Measurements from ENCODE around the gene PON2. TPM values are rescaled to one million over a fixed set of nuclear protein-coding genes. Genes with fewer than 3 reads are reported as not detected.

The PON2 gene
- total RNA-seq, 2 experiments from 2014 or later = 3.5 to 4.5 TPM

GRCh38 chr7:95429241-95429990 is 5.4 kb downstream of the PON2 start:
- Mint-ChIP-seq H3K4me1 (peaks cover 3% of the 10 kb centered on the region), H3K36me3 (peaks cover 4% of the 10 kb centered on the region), H3K4me3 (no peak overlapping the region), H3K27me3 (no peaks in the 10 kb centered on the region), H3K9me3 (no peaks in the 10 kb centered on the region), H3K27ac (no peak overlapping the region)
- no peak for DNase-seq

- no peak for DNase-seq
- H3K4me3 Mint-ChIP-seq = no peak overlapping the region
- no peak overlapping the region for H3K27ac Mint-ChIP-seq
- no peaks in the 10 kb centered on the region for H3K9me3 Mint-ChIP-seq
- no peaks in the 10 kb centered on the region for H3K27me3 Mint-ChIP-seq
- H3K4me1 Mint-ChIP-seq = no peaks in the 10 kb centered on the region
- peaks cover 10% of the 10 kb centered on the region for H3K36me3 Mint-ChIP-seq
These were observed 6.8 kb downstream of the PON2 start for GRCh38 chr7:95427914-95428516.

- DNase-seq = no peak
- no peaks in the 10 kb centered on the region for H3K9me3 Mint-ChIP-seq
- peaks cover 10% of the 10 kb centered on the region for H3K36me3 Mint-ChIP-seq
- no peak overlapping the region for H3K27ac Mint-ChIP-seq
- H3K4me1 Mint-ChIP-seq = no peaks in the 10 kb centered on the region
- H3K4me3 Mint-ChIP-seq = no peak overlapping the region
- no peaks in the 10 kb centered on the region for H3K27me3 Mint-ChIP-seq
These were observed 7.7 kb downstream of the PON2 start for GRCh38 chr7:95427166-95427565.

GRCh38 chr7:95425694-95426093 is 9.1 kb downstream of the PON2 start:
- no peak overlapping the region for H3K27ac Mint-ChIP-seq

GRCh38 chr7:95424716-95425115 is 10.1 kb downstream of the PON2 start:
- no peaks in the 10 kb centered on the region for H3K27me3 Mint-ChIP-seq
- H3K9me3 Mint-ChIP-seq = no peaks in the 10 kb centered on the region
- DNase-seq = no peak
- H3K4me1 Mint-ChIP-seq = peaks cover 2% of the 10 kb centered on the region
- no peak overlapping the region for H3K4me3 Mint-ChIP-seq
- H3K27ac Mint-ChIP-seq = no peak overlapping the region
- H3K36me3 Mint-ChIP-seq = peaks cover 10% of the 10 kb centered on the region

More at GRCh38 chr7:95425694-95426093, 9.1 kb downstream of the PON2 start:
- Mint-ChIP-seq H3K9me3 (no peaks in the 10 kb centered on the region), H3K4me3 (no peak overlapping the region), H3K27me3 (no peaks in the 10 kb centered on the region), H3K4me1 (peaks cover 2% of the 10 kb centered on the region), H3K36me3 (peaks cover 10% of the 10 kb centered on the region)
- DNase-seq = no peak

GRCh38 chr7:95421847-95422444 is 12.9 kb downstream of the PON2 start:
- Mint-ChIP-seq H3K27me3 (no peaks in the 10 kb centered on the region), H3K4me3 (no peak overlapping the region), H3K36me3 (peaks cover 6% of the 10 kb centered on the region), H3K27ac (no peak overlapping the region), H3K4me1 (peaks cover 2% of the 10 kb centered on the region), H3K9me3 (no peaks in the 10 kb centered on the region)
- no peak for DNase-seq

GRCh38 chr7:95421000-95421846 is 13.6 kb downstream of the PON2 start:
- Mint-ChIP-seq H3K4me3 (no peak overlapping the region), H3K27me3 (no peaks in the 10 kb centered on the region), H3K9me3 (no peaks in the 10 kb centered on the region), H3K27ac (no peak overlapping the region), H3K4me1 (peaks cover 2% of the 10 kb centered on the region), H3K36me3 (peaks cover 6% of the 10 kb centered on the region)
- DNase-seq = no peak

- DNase-seq = no peak
- H3K9me3 Mint-ChIP-seq = no peaks in the 10 kb centered on the region
- H3K36me3 Mint-ChIP-seq = peaks cover 2% of the 10 kb centered on the region
- no peak overlapping the region for H3K27ac Mint-ChIP-seq
- no peak overlapping the region for H3K4me3 Mint-ChIP-seq
- H3K27me3 Mint-ChIP-seq = no peaks in the 10 kb centered on the region
- no peaks in the 10 kb centered on the region for H3K4me1 Mint-ChIP-seq
These were observed 22.8 kb downstream of the PON2 start for GRCh38 chr7:95412075-95412474.

- peaks cover 2% of the 10 kb centered on the region for H3K36me3 Mint-ChIP-seq
- H3K27ac Mint-ChIP-seq = no peak overlapping the region
- no peaks in the 10 kb centered on the region for H3K27me3 Mint-ChIP-seq
- H3K4me3 Mint-ChIP-seq = no peak overlapping the region
- no peaks in the 10 kb centered on the region for H3K9me3 Mint-ChIP-seq
- no peaks in the 10 kb centered on the region for H3K4me1 Mint-ChIP-seq
- no peak for DNase-seq
These were observed 23.2 kb downstream of the PON2 start for GRCh38 chr7:95411666-95412065.

- no peak overlapping the region for H3K27ac Mint-ChIP-seq
- peaks cover 2% of the 10 kb centered on the region for H3K36me3 Mint-ChIP-seq
- H3K4me1 Mint-ChIP-seq = no peaks in the 10 kb centered on the region
- no peak for DNase-seq
- no peaks in the 10 kb centered on the region for H3K27me3 Mint-ChIP-seq
- no peak overlapping the region for H3K4me3 Mint-ChIP-seq
- H3K9me3 Mint-ChIP-seq = no peaks in the 10 kb centered on the region
These were observed 23.8 kb downstream of the PON2 start for GRCh38 chr7:95411036-95411435.

GRCh38 chr7:95407751-95408150 is 27.1 kb downstream of the PON2 start:
- Mint-ChIP-seq H3K27ac (no peak overlapping the region), H3K4me3 (no peak overlapping the region), H3K36me3 (peaks cover 2% of the 10 kb centered on the region), H3K9me3 (no peaks in the 10 kb centered on the region), H3K4me1 (no peaks in the 10 kb centered on the region), H3K27me3 (no peaks in the 10 kb centered on the region)
- no peak for DNase-seq

GRCh38 chr7:95405800-95406199 is 29.0 kb downstream of the PON2 start:
- DNase-seq = no peak
- Mint-ChIP-seq H3K9me3 (no peaks in the 10 kb centered on the region), H3K27ac (no peak overlapping the region), H3K4me3 (no peak overlapping the region), H3K36me3 (peaks cover 2% of the 10 kb centered on the region), H3K27me3 (no peaks in the 10 kb centered on the region), H3K4me1 (no peaks in the 10 kb centered on the region)

GRCh38 chr7:95405208-95405607 is 29.6 kb downstream of the PON2 start:
- peaks cover 3% of the 10 kb centered on the region for H3K27me3 Mint-ChIP-seq
- H3K4me1 Mint-ChIP-seq = no peaks in the 10 kb centered on the region
- peaks cover 2% of the 10 kb centered on the region for H3K36me3 Mint-ChIP-seq
- no peaks in the 10 kb centered on the region for H3K9me3 Mint-ChIP-seq
- no peak for DNase-seq
- no peak overlapping the region for H3K4me3 Mint-ChIP-seq
- H3K27ac Mint-ChIP-seq = no peak overlapping the region

- Mint-ChIP-seq H3K4me3 (no peak overlapping the region), H3K36me3 (peaks cover 2% of the 10 kb centered on the region), H3K4me1 (no peaks in the 10 kb centered on the region), H3K9me3 (no peaks in the 10 kb centered on the region), H3K27ac (no peak overlapping the region), H3K27me3 (peaks cover 3% of the 10 kb centered on the region)
- no peak for DNase-seq
These were observed 30.4 kb downstream of the PON2 start for GRCh38 chr7:95404316-95404865.

All from activated naive CD8-positive, alpha-beta T cell treated with anti-CD3 and anti-CD28 coated beads for 36 hours (primary cell).